GM13976 (cell line): ENCODE measurements around the gene CCDC102A.

Experiments used
- DNase-seq: peaks from one replicate; pipeline ENCODE4 v3.0.0; 2012; ENCODE audit warnings: low spot score
- CTCF ChIP-seq: IDR thresholded peaks from 2 replicates; pipeline ENCODE4 v1.5.1; 2012; ENCODE audit warnings: borderline replicate concordance, mild to moderate bottlenecking; ENCODE audit not compliant: insufficient read depth; ENCODE audit errors: extremely low read depth, missing control alignments, control extremely low read depth
- in situ Hi-C: fragments of 300-500 bp; cut with MboI; formaldehyde crosslinking; loops from one replicate; pipeline ENCODE4 v1.12.0; 2022; ENCODE audit warnings: low sequenced_read_pairs, mixed read lengths, inconsistent platforms; ENCODE audit not compliant: unreplicated experiment

The CCDC102A gene

GRCh38 chr16:57527610-57528360 lies 8.6 kb downstream of the CCDC102A start:
- in situ Hi-C loops = no loop called here
- TF ChIP-seq CTCF = no peak
- no peak for DNase-seq

- DNase-seq = no peak
- in situ Hi-C loops = no loop called here
- TF ChIP-seq CTCF = no peak
Observed at GRCh38 chr16:57527027-57527426, 9.3 kb downstream of the CCDC102A start.

DNA sequence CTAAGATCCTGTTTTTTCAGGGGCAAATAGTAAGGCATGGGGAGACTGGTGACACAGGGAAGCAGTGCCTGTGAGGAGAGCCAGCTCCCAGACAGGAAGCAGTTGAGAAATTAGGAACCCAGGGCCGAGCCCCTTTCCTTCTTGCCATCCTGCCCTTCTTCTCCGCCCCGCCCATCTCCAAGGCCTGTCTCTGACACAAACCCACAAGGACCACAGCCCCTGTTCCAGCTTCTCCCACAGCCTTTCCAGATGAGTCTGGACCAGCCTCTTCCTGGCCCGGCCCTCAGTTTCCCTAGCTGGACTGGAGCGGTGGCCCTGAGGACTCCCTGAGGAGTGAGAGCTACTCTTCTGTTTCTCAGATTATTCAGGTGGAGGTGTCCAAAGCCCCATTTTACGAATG lies 9.9 kb downstream of the CCDC102A start:
- TF ChIP-seq CTCF = no peak
- no peak for DNase-seq
- in situ Hi-C loops = no loop called here

DNA sequence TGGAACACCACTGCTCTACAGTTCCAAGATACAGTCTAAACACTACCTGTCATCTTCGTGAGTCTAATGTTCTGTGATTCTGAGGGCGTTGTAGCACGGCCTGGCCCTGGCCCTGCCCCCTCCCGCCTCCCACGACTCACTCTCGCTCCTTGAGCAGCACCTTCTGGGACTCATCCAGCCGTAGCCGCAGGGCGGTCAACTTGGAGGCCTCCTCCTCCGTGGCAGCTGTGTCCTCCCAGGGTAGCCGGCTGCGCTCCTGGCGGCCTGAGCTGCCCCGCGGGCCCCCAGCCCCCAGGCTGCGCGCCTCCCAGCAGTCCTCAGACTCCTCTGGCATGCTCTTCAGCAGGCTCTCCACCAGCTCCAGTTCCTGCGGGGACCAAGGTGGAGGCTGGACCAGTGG lies 10.6 kb downstream of the CCDC102A start:
- no peak for DNase-seq
- in situ Hi-C loops = no loop called here
- no peak for TF ChIP-seq CTCF

GRCh38 chr16:57522960-57523359 lies 13.4 kb downstream of the CCDC102A start:
- no peak for TF ChIP-seq CTCF
- in situ Hi-C loops = no loop called here
- DNase-seq = no peak

- in situ Hi-C loops = no loop called here
- peak; percentile 99 for TF ChIP-seq CTCF
- peak; percentile 89 for DNase-seq
Observed at GRCh38 chr16:57519796-57520360, 16.5 kb downstream of the CCDC102A start.
